H9 (cell line): ENCODE results near the gene PRUNE1. TPM values are rescaled to one million over a fixed set of nuclear protein-coding genes. Genes with fewer than 3 reads are reported as not detected.

ENCODE experiments used
- DNase-seq: peaks from one replicate; pipeline ENCODE4 v3.0.0-alpha.2; 2017
- H2AFZ ChIP-seq: one replicate; pipeline ENCODE4 v1.6.1; 2013; ENCODE audit warnings: mild to moderate bottlenecking, low read length, control low read depth, moderate library complexity
- H2AK5ac ChIP-seq: 2 replicates; pipeline ENCODE4 v1.6.1; 2013; ENCODE audit warnings: low read length, control low read depth, mixed read lengths; ENCODE audit not compliant: insufficient read length
- H2BK120ac ChIP-seq: one replicate; pipeline ENCODE4 v1.6.1; 2013; ENCODE audit warnings: low read depth, mild to moderate bottlenecking, low read length, control low read depth, inconsistent platforms; ENCODE audit not compliant: poor library complexity, severe bottlenecking
- H2BK12ac ChIP-seq: 2 replicates; pipeline ENCODE4 v1.6.1; 2013; ENCODE audit warnings: low read length, control low read depth, mixed read lengths, low read depth; ENCODE audit not compliant: insufficient read length
- H2BK15ac ChIP-seq: 2 replicates; pipeline ENCODE4 v1.6.1; 2013; ENCODE audit warnings: low read depth, low read length, control low read depth
- H2BK20ac ChIP-seq: one replicate; pipeline ENCODE4 v1.6.1; 2013; ENCODE audit warnings: low read depth, mild to moderate bottlenecking, low read length, control low read depth, inconsistent platforms; ENCODE audit not compliant: poor library complexity, severe bottlenecking
- H2BK5ac ChIP-seq: 2 replicates; pipeline ENCODE4 v1.6.1; 2013; ENCODE audit warnings: low read length, control low read depth, mixed read lengths; ENCODE audit not compliant: insufficient read length
- H3K14ac ChIP-seq: 2 replicates; pipeline ENCODE4 v1.6.1; 2013; ENCODE audit warnings: low read length, control low read depth; ENCODE audit not compliant: insufficient read depth
- H3K18ac ChIP-seq: 2 replicates; pipeline ENCODE4 v1.6.1; 2013; ENCODE audit warnings: low read depth, mild to moderate bottlenecking, mixed read lengths, low read length, control low read depth; ENCODE audit not compliant: insufficient read length
- H3K23ac ChIP-seq: 2 replicates; pipeline ENCODE4 v1.6.1; 2013; ENCODE audit warnings: low read length, control low read depth, mixed read lengths, low read depth; ENCODE audit not compliant: insufficient read length
- H3K23me2 ChIP-seq: 2 replicates; pipeline ENCODE4 v1.6.1; 2013; ENCODE audit warnings: low read depth, mild to moderate bottlenecking, mixed read lengths, low read length, control low read depth; ENCODE audit not compliant: insufficient read length, poor library complexity, severe bottlenecking
- H3K27ac ChIP-seq: 2 replicates; pipeline ENCODE4 v1.5.1; 2013; ENCODE audit warnings: low read length, control low read depth, mixed read lengths, low read depth; ENCODE audit not compliant: insufficient read length
- H3K27me3 ChIP-seq: 2 replicates; pipeline ENCODE4 v1.6.1; 2013; ENCODE audit warnings: low read length, control low read depth, inconsistent platforms; ENCODE audit not compliant: insufficient read depth
- H3K4ac ChIP-seq: 2 replicates; pipeline ENCODE4 v1.6.1; 2013; ENCODE audit warnings: low read depth, mild to moderate bottlenecking, control low read depth, inconsistent platforms, low read length, moderate library complexity
- H3K4me1 ChIP-seq: 2 replicates; pipeline ENCODE4 v1.6.1; 2013; ENCODE audit warnings: low read length, control low read depth, inconsistent platforms; ENCODE audit not compliant: insufficient read depth
- H3K4me2 ChIP-seq: 2 replicates; pipeline ENCODE4 v1.6.1; 2013; ENCODE audit warnings: low read length, control low read depth, mixed read lengths; ENCODE audit not compliant: insufficient read length, insufficient read depth
- H3K56ac ChIP-seq: 2 replicates; pipeline ENCODE4 v1.6.1; 2013; ENCODE audit warnings: low read depth, mild to moderate bottlenecking, mixed read lengths, low read length, control low read depth; ENCODE audit not compliant: insufficient read length
- H3K79me1 ChIP-seq: 2 replicates; pipeline ENCODE4 v1.6.1; 2013; ENCODE audit warnings: low read depth, mild to moderate bottlenecking, moderate library complexity, low read length, control low read depth, inconsistent platforms; ENCODE audit not compliant: insufficient read depth, poor library complexity, severe bottlenecking
- H3K79me2 ChIP-seq: 2 replicates; pipeline ENCODE4 v1.6.1; 2013; ENCODE audit warnings: low read length, control low read depth, inconsistent platforms; ENCODE audit not compliant: insufficient read depth
- H3K9ac ChIP-seq: 2 replicates; pipeline ENCODE4 v1.6.1; 2013; ENCODE audit warnings: low read length, control low read depth, mixed read lengths; ENCODE audit not compliant: insufficient read length; ENCODE audit errors: extremely low read depth
- H3K9me3 ChIP-seq: one replicate; pipeline ENCODE4 v1.6.1; 2013; ENCODE audit warnings: low read depth, low read length, inconsistent platforms; ENCODE audit not compliant: control insufficient read depth
- H3T11ph ChIP-seq: one replicate; pipeline ENCODE4 v1.6.1; 2013; ENCODE audit warnings: mild to moderate bottlenecking, low read length, control low read depth, inconsistent platforms
- H4K20me1 ChIP-seq: one replicate; pipeline ENCODE4 v1.6.1; 2013; ENCODE audit not compliant: control insufficient read depth, insufficient read length, insufficient read depth
- H4K5ac ChIP-seq: 2 replicates; pipeline ENCODE4 v1.6.1; 2013; ENCODE audit warnings: low read depth, mild to moderate bottlenecking, mixed read lengths, low read length, control low read depth; ENCODE audit not compliant: insufficient read length
- H4K8ac ChIP-seq: replicated peaks from 2 replicates; pipeline ENCODE4 v1.6.1; 2013; ENCODE audit warnings: low read length, control low read depth, mixed read lengths, low read depth; ENCODE audit not compliant: insufficient read length
- H4K91ac ChIP-seq: 2 replicates; pipeline ENCODE4 v1.6.1; 2013; ENCODE audit warnings: low read depth, mild to moderate bottlenecking, moderate library complexity, mixed read lengths, low read length, control low read depth; ENCODE audit not compliant: insufficient read length
- H3K27ac Mint-ChIP-seq, 3 experiments: 2 replicates in 2 of 3; 3 replicates in 1 of 3; pipeline ENCODE4 v1.8.0; 2020 to 2021; ENCODE audit warnings: mixed read lengths in 3 of 3, mild to moderate bottlenecking in 1 of 3, moderate library complexity in 1 of 3
- H3K27me3 Mint-ChIP-seq: 2 replicates; pipeline ENCODE4 v1.8.0; 2021; ENCODE audit warnings: low read depth, mild to moderate bottlenecking, moderate library complexity, mixed read lengths
- H3K36me3 Mint-ChIP-seq, 3 experiments: 2 replicates in 2 of 3; 3 replicates in 1 of 3; pipeline ENCODE4 v1.8.0; 2020 to 2021; ENCODE audit warnings: low read depth in 3 of 3, mixed read lengths in 3 of 3; ENCODE audit not compliant: insufficient read depth in 1 of 3
- H3K4me1 Mint-ChIP-seq, 2 experiments: 2 replicates each; pipeline ENCODE4 v1.8.0; 2020; ENCODE audit warnings: mixed read lengths in 2 of 2
- H3K4me3 Mint-ChIP-seq, 2 experiments: 2 replicates in 1 of 2; 3 replicates in 1 of 2; pipeline ENCODE4 v1.8.0; 2020 to 2021; ENCODE audit warnings: mild to moderate bottlenecking in 2 of 2, mixed read lengths in 2 of 2, moderate library complexity in 1 of 2
- H3K9me3 Mint-ChIP-seq, 2 experiments: 2 replicates in 1 of 2; 3 replicates in 1 of 2; pipeline ENCODE4 v1.8.0; 2020; ENCODE audit warnings: mild to moderate bottlenecking in 2 of 2, mixed read lengths in 2 of 2, moderate library complexity in 1 of 2
- CTCF ChIP-seq: fragments of 200-600 bp; sonication (generic); conservative IDR thresholded peaks from 3 replicates; pipeline ENCODE4 v1.8.0; 2021; ENCODE audit warnings: antibody characterized with exemption, mild to moderate bottlenecking
- WGBS: extraction: QIAGEN DNeasy Blood & Tissue Kit; methylation state at CpG from one replicate; pipeline ENCODE4 v1.1.7; 2013; ENCODE audit warnings: missing lambda C conversion rate, low lambda C conversion rate, mixed read lengths; ENCODE audit not compliant: insufficient read length; ENCODE audit errors: extremely low coverage; 5-methylcytosine and 5-hydroxymethylcytosine counted together
- total RNA-seq: library from RNA; stranded (reverse); gene quantifications from 2 replicates; pipeline ENCODE4 v1.2.1, GENCODE V29; 2021

Gene PRUNE1
- total RNA-seq, 1 experiment from 2014 or later = 22.3 TPM

- Histone ChIP-seq H3K14ac (no peak overlapping the region), H3K27me3 (no peaks in the 10 kb centered on the region), H3K4ac (no peak overlapping the region), H3K79me2 (no peaks in the 10 kb centered on the region), H3K27ac (no peak overlapping the region), H2BK20ac (no peak overlapping the region), H3K4me1 (peaks cover 3% of the 10 kb centered on the region; the same call in 1 of the 2 replicates), H2AK5ac (no peak overlapping the region), H3K79me1 (no peaks in the 10 kb centered on the region), H3K23me2 (no peaks in the 10 kb centered on the region), H3K23ac (no peak overlapping the region), H3K18ac (no peak overlapping the region), H2AFZ (no peak overlapping the region), H2BK12ac (no peak overlapping the region), H4K91ac (no peak overlapping the region), H3K56ac (no peak overlapping the region), H3K9ac (no peak overlapping the region), H2BK5ac (no peak overlapping the region), H2BK15ac (no peak overlapping the region), H3T11ph (no peak overlapping the region), H3K4me2 (no peak overlapping the region), H4K20me1 (no peaks in the 10 kb centered on the region), H4K8ac (no peak overlapping the region), H3K9me3 (no peaks in the 10 kb centered on the region), H2BK120ac (no peak overlapping the region), H4K5ac (no peak overlapping the region)
- no peaks in the 10 kb centered on the region for H3K27me3 Mint-ChIP-seq
- H3K4me3 Mint-ChIP-seq = no peak overlapping the region
- H3K4me1 Mint-ChIP-seq = peaks cover 5% of the 10 kb centered on the region in 2 experiments
- no peak for TF ChIP-seq CTCF
- no peaks in the 10 kb centered on the region; a peak in 1 of 5 replicates for H3K9me3 Mint-ChIP-seq
- H3K27ac Mint-ChIP-seq = 0 out of 7 replicates have a peak overlapping the region, but pooled peaks of 1 of the 3 experiments have one; percentile 6
- H3K36me3 Mint-ChIP-seq = peaks cover 0 to 6% (median 5%) of the 10 kb centered on the region in 3 experiments; a peak in 3 of 7 replicates
- WGBS = no CpG with 5 or more reads among the region's 3 CpGs
- DNase-seq = no peak
These were observed 14.0 kb upstream of the PRUNE1 start for GRCh38 chr1:150994248-150994647.
